GM12878 (cell line): Measurements from ENCODE around the gene PIRT. TPM values are rescaled to one million over a fixed set of nuclear protein-coding genes. Genes with fewer than 3 reads are reported as not detected.

Source experiments
- ATAC-seq: fragments of 200-7000 bp; cut with Tn5 transposase; 3 replicates; pipeline ENCODE4 v1.9.1; 2020; ENCODE audit warnings: mild to moderate bottlenecking, moderate library complexity
- BruUV-seq: library from RNA; stranded (reverse); fragments of 400-500 nt; replicated peaks from 2 replicates; lab custom pipeline; 2021; lab: Mats Ljungman, UMichigan
- CTCF ChIA-PET: fragments of 300-600 bp; sonication (Branson Sonifier 250); formaldehyde crosslinking; extraction: SDS; loops from one replicate; lab custom pipeline; 2021; ENCODE audit warnings: inconsistent platforms; lab: Yijun Ruan, JAX
- POLR2A ChIA-PET: fragments of 350-600 bp; formaldehyde crosslinking; extraction: SDS; loops from one replicate; lab custom pipeline; 2021; ENCODE audit warnings: inconsistent platforms; lab: Charles Lee
- RAD21 ChIA-PET: fragments of 300-600 bp; sonication (Branson Sonifier 250); formaldehyde crosslinking; loops from one replicate; lab custom pipeline; 2023; ENCODE audit warnings: antibody characterized with exemption; ENCODE audit not compliant: unreplicated experiment; lab: Charles Lee
- SMC1A ChIA-PET: fragments of 300-600 bp; sonication (Branson Sonifier 250); formaldehyde crosslinking; loops from one replicate; lab custom pipeline; 2023; ENCODE audit not compliant: unreplicated experiment, uncharacterized antibody; lab: Charles Lee
- DNase-seq: peaks from one replicate; pipeline ENCODE4 v3.0.0-alpha.2; 2011; ENCODE audit warnings: low read depth, low spot score
- FAIRE-seq: peaks from 3 replicates; lab custom pipeline; 2011; peaks lifted over from hg19 to GRCh38; lab: Jason Lieb, UNC
- H2AFZ ChIP-seq: 2 replicates; pipeline ENCODE4 v1.6.0; 2011; ENCODE audit warnings: low read depth, low read length, control low read depth; ENCODE audit not compliant: control insufficient read depth
- H3K27ac ChIP-seq: 2 replicates; pipeline ENCODE4 v1.5.1; 2011; ENCODE audit warnings: control low read depth; ENCODE audit not compliant: control insufficient read depth, insufficient read depth
- H3K27me3 ChIP-seq, 2 experiments: replicated peaks in 1 of 2; 2 replicates each; pipeline versions ENCODE4 v1.6.0 to v1.6.1; 2011; ENCODE audit warnings: low read length in 1 of 2; ENCODE audit not compliant: control insufficient read depth in 2 of 2, insufficient read depth in 2 of 2
- H3K36me3 ChIP-seq, 2 experiments: 2 replicates each; pipeline ENCODE4 v1.5.1; 2011; ENCODE audit warnings: low read length in 1 of 2; ENCODE audit not compliant: control insufficient read depth in 2 of 2, insufficient read depth in 2 of 2
- H3K4me1 ChIP-seq: 2 replicates; pipeline ENCODE4 v1.6.1; 2011; ENCODE audit warnings: mild to moderate bottlenecking, low read length, moderate library complexity, mixed read lengths; ENCODE audit not compliant: control insufficient read depth, insufficient read depth
- H3K4me2 ChIP-seq: 2 replicates; pipeline ENCODE4 v1.6.0; 2011; ENCODE audit warnings: control low read depth; ENCODE audit not compliant: control insufficient read depth, insufficient read depth
- H3K4me3 ChIP-seq: fragments of 200-600 bp; sonication (generic); 2 replicates; pipeline ENCODE4 v1.5.1; 2016
- H3K79me2 ChIP-seq: 2 replicates; pipeline ENCODE4 v1.6.0; 2011; ENCODE audit warnings: low read length; ENCODE audit not compliant: control insufficient read depth, insufficient read depth
- H3K9ac ChIP-seq: 2 replicates; pipeline ENCODE4 v1.8.0; 2011; ENCODE audit warnings: low read length, control low read depth, mixed read lengths; ENCODE audit not compliant: control insufficient read depth, insufficient read depth
- H3K9me3 ChIP-seq: replicated peaks from 3 replicates; pipeline ENCODE4 v1.5.1; 2011; ENCODE audit warnings: mild to moderate bottlenecking, low read length; ENCODE audit not compliant: control insufficient read depth, insufficient read depth
- H4K20me1 ChIP-seq: 2 replicates; pipeline ENCODE4 v1.6.0; 2011; ENCODE audit not compliant: control insufficient read depth, insufficient read depth
- BACH1 ChIP-seq: fragments of 450-650 bp; IDR thresholded peaks from 2 replicates; pipeline ENCODE4 v1.6.1; 2017; ENCODE audit warnings: mild to moderate bottlenecking, borderline replicate concordance
- EGR1 ChIP-seq, 2 experiments: IDR thresholded peaks; 1 replicate in 1 of 2; 2 replicates in 1 of 2; pipeline ENCODE4 v1.6.1; 2011 to 2012; ENCODE audit warnings: low read depth in 2 of 2, low read length in 2 of 2, borderline replicate concordance in 1 of 2, mild to moderate bottlenecking in 1 of 2, moderate library complexity in 1 of 2
- MTA2 ChIP-seq: fragments of 450-650 bp; IDR thresholded peaks from 2 replicates; pipeline ENCODE4 v1.6.1; 2016; ENCODE audit warnings: low read depth, mild to moderate bottlenecking, moderate library complexity
- SMC3 ChIP-seq: IDR thresholded peaks from 2 replicates; pipeline ENCODE4 v1.6.1; 2011; ENCODE audit warnings: low read length, improper control_type of control experiment, borderline replicate concordance
- TARDBP ChIP-seq: IDR thresholded peaks from 2 replicates; pipeline ENCODE4 v1.6.1; 2016; ENCODE audit warnings: borderline replicate concordance
- WGBS: methylation state at CpG from one replicate; pipeline ENCODE4 v1.1.6; 2016; ENCODE audit warnings: low lambda C conversion rate; ENCODE audit not compliant: insufficient replicate concordance, insufficient coverage; ENCODE audit errors: missing lambda C conversion rate; 5-methylcytosine and 5-hydroxymethylcytosine counted together
- in situ Hi-C: fragments of 300-500 bp; cut with MboI; formaldehyde crosslinking; loops from 9 replicates; pipeline ENCODE4 v1.14.3; 2018; ENCODE audit warnings: mixed read lengths
- intact Hi-C: fragments of 100-400 bp; cut with micrococcal nuclease; formaldehyde crosslinking; loops from one replicate; pipeline ENCODE4 v1.14.2; 2022; ENCODE audit not compliant: unreplicated experiment
- polyA plus RNA-seq, 11 experiments: library from polyadenylated mRNA; depleted of rRNA in 4 of 11; unstranded in 6 of 11; stranded (reverse) in 5 of 11; fragments of >200 nt; fragmentation: Nextera tagmentation in 4 of 11; fragmentation: Illumina TruSeq in 1 of 11; extraction: Ambion mirVana in 4 of 11; extraction: Trizol in 1 of 11; gene quantifications; 1 replicate in 1 of 11; 2 replicates in 10 of 11; pipeline versions ENCODE4 v1.2.1 to v1.2.3, GENCODE V29; 2011 to 2016; ENCODE audit warnings: inconsistent platforms in 2 of 11, missing spikeins in 2 of 11, low read depth in 1 of 11
- total RNA-seq, 4 experiments: library from RNA; depleted of rRNA in 3 of 4; stranded (reverse); fragments of >200 nt in 3 of 4; fragmentation: Illumina TruSeq in 1 of 4; extraction: Trizol in 1 of 4; gene quantifications; 2 replicates each; pipeline versions ENCODE4 v1.2.1 to v1.2.3, GENCODE V29; 2013 to 2021

Gene PIRT
- total and polyA plus RNA-seq, 10 of the 15 experiments (the other 5 are each of a cell fraction or from before 2014, with no cell fraction given): not detected

DNA sequence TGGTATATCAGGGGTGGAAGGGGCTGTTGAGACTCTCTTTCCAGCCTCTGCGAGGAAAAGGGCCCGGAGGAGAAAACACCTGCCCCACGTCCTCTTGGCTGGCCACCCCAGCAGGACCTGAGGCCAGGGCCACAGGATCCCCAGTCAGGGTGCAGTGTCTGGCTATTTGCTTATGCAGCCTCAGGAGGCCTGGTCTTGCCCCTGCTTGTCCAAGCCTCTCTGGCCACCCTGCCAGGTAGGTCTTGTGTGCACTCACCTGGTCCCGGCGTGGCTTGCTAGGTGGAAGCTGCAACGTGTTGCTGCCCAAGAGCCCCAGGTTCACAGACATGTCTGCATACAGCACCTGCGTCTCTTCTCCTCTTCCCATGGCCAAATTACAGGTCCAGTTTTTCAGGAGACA lies 34.5 kb downstream of the PIRT start:
- ATAC-seq (no peak), FAIRE-seq (no peak), DNase-seq (no peak)
- Histone ChIP-seq H3K27me3 (0 out of 4 replicates have a peak, but pooled peaks cover 0 to 2% of the 10 kb centered on the region in 2 experiments), H3K9me3 (no peaks in the 10 kb centered on the region), H3K9ac (no peak overlapping the region), H3K79me2 (no peaks in the 10 kb centered on the region), H3K27ac (no peak overlapping the region), H4K20me1 (no peaks in the 10 kb centered on the region), H3K4me3 (no peak overlapping the region), H3K36me3 (no peaks in the 10 kb centered on the region), H3K4me2 (no peak overlapping the region), H2AFZ (no peak overlapping the region), H3K4me1 (no peaks in the 10 kb centered on the region)
- 34% methylated on average over 7 of the region's 7 CpGs for WGBS
- intact Hi-C loops (no loop called here), in situ Hi-C loops (no loop called here)
- POLR2A ChIA-PET: no interaction called here
- SMC1A ChIA-PET: no interaction called here
- CTCF ChIA-PET: no interaction called here
- RAD21 ChIA-PET: no interaction called here
- BruUV-seq: no TSS peak
- TF ChIP-seq SMC3: no peak
- no peak for TF ChIP-seq BACH1
- no peak for TF ChIP-seq MTA2
- no peak for TF ChIP-seq TARDBP
- TF ChIP-seq, all 136 proteins: peak for 0

DNA sequence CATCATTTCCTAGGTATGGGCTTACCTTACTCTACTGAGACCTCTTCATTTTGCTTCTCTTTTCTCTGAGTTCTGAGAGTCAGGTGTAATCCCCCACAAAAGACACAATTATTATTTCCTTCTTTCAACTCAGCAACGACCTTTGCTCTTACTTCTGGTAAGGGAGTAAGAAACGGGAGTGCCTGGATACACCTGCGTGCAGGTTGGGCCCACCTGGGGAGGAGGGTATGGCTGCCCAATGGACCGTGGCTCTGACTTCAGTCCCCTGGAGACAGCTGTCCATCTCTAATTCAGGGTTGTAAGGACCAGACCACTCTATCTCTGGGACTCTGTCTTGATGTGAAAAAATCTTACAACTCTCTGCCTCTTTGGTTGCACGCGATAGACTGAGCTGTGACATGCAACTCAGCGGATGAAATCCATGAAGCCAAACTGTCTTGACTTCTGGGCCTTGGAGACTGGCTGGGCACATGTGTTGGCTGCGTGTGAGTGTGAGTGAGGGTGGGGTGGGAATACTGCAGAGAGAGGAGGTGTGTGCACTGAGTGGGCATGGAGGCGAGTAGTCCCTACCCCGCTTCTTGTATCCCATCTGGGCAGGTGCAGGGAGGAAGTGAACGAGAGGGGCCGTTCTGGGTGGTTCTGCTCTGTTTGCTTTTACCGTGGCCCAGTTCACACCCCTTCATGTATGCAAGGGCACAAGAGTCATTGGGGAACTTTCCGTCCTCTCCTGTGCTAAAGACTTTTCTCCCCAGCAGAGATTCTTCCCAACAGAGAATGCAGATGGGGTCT lies 35.2 kb downstream of the PIRT start:
- H3K9ac ChIP-seq: no peak overlapping the region
- no peak overlapping the region for H3K27ac ChIP-seq
- ChIA-PET RAD21 (no interaction called here), SMC1A (no interaction called here), CTCF (no interaction called here), POLR2A (no interaction called here)
- no TSS peak for BruUV-seq
- no peaks in the 10 kb centered on the region for H3K36me3 ChIP-seq
- in situ Hi-C loops: no loop called here
- no peak for FAIRE-seq
- H4K20me1 ChIP-seq: no peaks in the 10 kb centered on the region
- H3K27me3 ChIP-seq: no peaks in the 10 kb centered on the region
- H3K79me2 ChIP-seq: no peaks in the 10 kb centered on the region
- no peak for TF ChIP-seq EGR1 (IDR thresholded peaks at IDR 0.05; ENCODE audit: borderline replicate concordance in 1 of 2, low read depth in 2 of 2, low read length in 2 of 2)
- intact Hi-C loops: no loop called here
- 19% methylated on average over 14 of the region's 14 CpGs for WGBS
- no peak overlapping the region for H3K4me3 ChIP-seq
- H2AFZ ChIP-seq: no peak overlapping the region
- DNase-seq: no peak
- H3K4me2 ChIP-seq: no peak overlapping the region
- H3K4me1 ChIP-seq: no peaks in the 10 kb centered on the region
- no peak for ATAC-seq
- H3K9me3 ChIP-seq: no peaks in the 10 kb centered on the region
